GM23338 (cell line): ENCODE data around the gene TECPR2. TPM values are rescaled to one million over a fixed set of nuclear protein-coding genes. Genes with fewer than 3 reads are reported as not detected.

Experiments
- ATAC-seq: fragments of 200-7000 bp; cut with Tn5 transposase; 3 replicates; pipeline ENCODE4 v1.9.1; 2020
- DNase-seq: peaks from one replicate; pipeline ENCODE4 v3.0.0-alpha.2; 2015; ENCODE audit warnings: low spot score
- H2AFZ ChIP-seq: fragments of 200-600 bp; sonication (generic); 2 replicates; pipeline ENCODE4 v1.8.0; 2016; ENCODE audit warnings: antibody characterized with exemption, mild to moderate bottlenecking, moderate library complexity
- H3F3A ChIP-seq: fragments of 200-600 bp; sonication (generic); replicated peaks from 2 replicates; pipeline ENCODE4 v1.8.0; 2017; ENCODE audit warnings: antibody characterized with exemption, mixed run types, low read depth
- H3K27ac ChIP-seq: fragments of 200-600 bp; sonication (generic); 2 replicates; pipeline ENCODE4 v1.6.1; 2016; ENCODE audit warnings: low read depth
- H3K27me3 ChIP-seq: fragments of 200-600 bp; sonication (generic); 2 replicates; pipeline ENCODE4 v1.8.0; 2016; ENCODE audit warnings: mild to moderate bottlenecking, mixed run types, moderate library complexity; ENCODE audit not compliant: insufficient read depth
- H3K36me3 ChIP-seq: fragments of 200-600 bp; sonication (generic); 2 replicates; pipeline ENCODE4 v1.8.0; 2016; ENCODE audit warnings: mild to moderate bottlenecking; ENCODE audit not compliant: insufficient read depth
- H3K4me1 ChIP-seq: fragments of 200-600 bp; sonication (generic); 2 replicates; pipeline ENCODE4 v1.8.0; 2016; ENCODE audit warnings: mild to moderate bottlenecking, moderate library complexity; ENCODE audit not compliant: insufficient read depth
- H3K4me2 ChIP-seq: fragments of 200-600 bp; sonication (generic); 2 replicates; pipeline ENCODE4 v1.7.1; 2017; ENCODE audit warnings: mixed run types
- H3K4me3 ChIP-seq: fragments of 200-600 bp; sonication (generic); 2 replicates; pipeline ENCODE4 v1.6.1; 2016; ENCODE audit warnings: mixed run types
- H3K79me2 ChIP-seq: fragments of 200-600 bp; sonication (generic); replicated peaks from 2 replicates; pipeline ENCODE4 v1.8.0; 2017; ENCODE audit warnings: mild to moderate bottlenecking; ENCODE audit not compliant: insufficient read depth
- H3K9me2 ChIP-seq: fragments of 200-600 bp; sonication (generic); 2 replicates; pipeline ENCODE4 v1.8.0; 2017; ENCODE audit not compliant: insufficient read depth
- H4K20me1 ChIP-seq: fragments of 200-600 bp; sonication (generic); replicated peaks from 2 replicates; pipeline ENCODE4 v1.8.0; 2017; ENCODE audit warnings: mild to moderate bottlenecking; ENCODE audit not compliant: insufficient read depth
- H3K27ac Mint-ChIP-seq: 2 replicates; pipeline ENCODE4 v1.8.0; 2020; ENCODE audit warnings: inconsistent platforms, mild to moderate bottlenecking, moderate library complexity, mixed read lengths
- H3K27me3 Mint-ChIP-seq: 3 replicates; pipeline ENCODE4 v1.8.0; 2022; ENCODE audit warnings: low read depth, mild to moderate bottlenecking, moderate library complexity, mixed read lengths, inconsistent platforms; ENCODE audit not compliant: insufficient read depth, poor library complexity
- H3K36me3 Mint-ChIP-seq: 3 replicates; pipeline ENCODE4 v1.8.0; 2021; ENCODE audit warnings: low read depth, mild to moderate bottlenecking, inconsistent platforms, moderate library complexity, mixed read lengths
- H3K4me1 Mint-ChIP-seq: 3 replicates; pipeline ENCODE4 v1.8.0; 2020; ENCODE audit warnings: mild to moderate bottlenecking, inconsistent platforms, mixed read lengths
- H3K4me3 Mint-ChIP-seq: 3 replicates; pipeline ENCODE4 v1.8.0; 2021; ENCODE audit warnings: moderate library complexity, mild to moderate bottlenecking, inconsistent platforms, mixed read lengths
- H3K9me3 Mint-ChIP-seq: 3 replicates; pipeline ENCODE4 v1.8.0; 2020; ENCODE audit warnings: moderate library complexity, mild to moderate bottlenecking, inconsistent platforms, mixed read lengths
- CREB1 ChIP-seq: fragments of 250-450 bp; sonication (Bioruptor Pico); IDR thresholded peaks from 2 replicates; pipeline ENCODE4 v1.5.0; 2020; ENCODE audit warnings: low read depth, mild to moderate bottlenecking, moderate library complexity
- EZH2 ChIP-seq: fragments of 200-600 bp; sonication (generic); IDR thresholded peaks from one replicate; pipeline ENCODE4 v1.8.0; 2017; ENCODE audit warnings: antibody characterized with exemption, mild to moderate bottlenecking, low read depth; ENCODE audit not compliant: unreplicated experiment
- JUNB ChIP-seq: IDR thresholded peaks from one replicate; pipeline ENCODE4 v1.6.1; 2016; ENCODE audit warnings: antibody characterized with exemption; ENCODE audit not compliant: unreplicated experiment
- NANOG ChIP-seq: IDR thresholded peaks from 2 replicates; pipeline ENCODE4 v1.6.1; 2016; ENCODE audit warnings: antibody characterized with exemption, borderline replicate concordance
- ZNF114 ChIP-seq: fragments of 250-450 bp; sonication (Bioruptor Pico); IDR thresholded peaks from 2 replicates; pipeline ENCODE4 v1.5.0; 2020; ENCODE audit warnings: mild to moderate bottlenecking, moderate library complexity
- ZNF331 ChIP-seq: fragments of 250-450 bp; sonication (Bioruptor Pico); IDR thresholded peaks from 2 replicates; pipeline ENCODE4 v1.5.0; 2020; ENCODE audit warnings: low read depth, mild to moderate bottlenecking, moderate library complexity
- polyA plus RNA-seq: library from polyadenylated mRNA; unstranded; fragments of >200 nt; fragmentation: Nextera tagmentation; extraction: Ambion mirVana; gene quantifications from 2 replicates; pipeline ENCODE4 v1.2.1, GENCODE V29; 2016
- total RNA-seq: library from RNA; depleted of rRNA; stranded (reverse); fragments of >200 nt; shearing (Covaris generic); gene quantifications from 2 replicates; pipeline ENCODE4 v1.2.3, GENCODE V29; 2014
- TF ChIP-seq, protein P1 (sequence below): IDR thresholded peaks from 2 replicates; pipeline ENCODE4 v1.6.1; 2016; ENCODE audit warnings: antibody characterized with exemption
- TF ChIP-seq, protein P2 (sequence below), 2 experiments: fragments of 200-600 bp in 1 of 2; sonication (generic) in 1 of 2; conservative IDR thresholded peaks; 2 replicates each; pipeline versions ENCODE4 v1.5.1 to v1.6.1; 2016 to 2017; ENCODE audit warnings: antibody characterized with exemption in 2 of 2, low read depth in 2 of 2, mild to moderate bottlenecking in 2 of 2, moderate library complexity in 1 of 2
- TF ChIP-seq, protein P3 (sequence below): fragments of 250-450 bp; sonication (Bioruptor Pico); IDR thresholded peaks from 2 replicates; pipeline ENCODE4 v1.5.0; 2020; ENCODE audit warnings: mild to moderate bottlenecking, moderate library complexity

The TECPR2 gene
- total and polyA plus RNA-seq, 2 experiments from 2014 or later = 4.8 to 20.5 TPM

DNA sequence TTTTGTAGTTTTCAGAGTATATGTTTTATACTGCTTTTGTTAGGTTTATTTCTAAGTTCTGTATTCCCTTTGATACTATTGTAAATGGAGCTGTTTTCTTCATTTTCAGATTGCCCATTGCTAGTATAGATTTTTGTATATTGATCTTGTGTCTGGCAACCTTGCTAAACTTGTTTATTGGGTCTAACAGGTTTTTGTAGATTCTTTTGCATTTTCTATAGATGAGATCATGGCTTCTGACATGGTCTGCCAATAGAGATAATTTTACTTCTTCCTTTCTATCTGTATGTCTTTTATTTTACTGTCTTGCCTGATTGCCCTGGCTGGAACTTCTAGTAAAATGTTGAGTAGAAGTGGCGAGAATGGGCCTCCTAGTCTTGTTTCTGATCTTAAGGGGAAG, 106.5 kb downstream of the TECPR2 start (continued):
- TF ChIP-seq, protein P1, sequence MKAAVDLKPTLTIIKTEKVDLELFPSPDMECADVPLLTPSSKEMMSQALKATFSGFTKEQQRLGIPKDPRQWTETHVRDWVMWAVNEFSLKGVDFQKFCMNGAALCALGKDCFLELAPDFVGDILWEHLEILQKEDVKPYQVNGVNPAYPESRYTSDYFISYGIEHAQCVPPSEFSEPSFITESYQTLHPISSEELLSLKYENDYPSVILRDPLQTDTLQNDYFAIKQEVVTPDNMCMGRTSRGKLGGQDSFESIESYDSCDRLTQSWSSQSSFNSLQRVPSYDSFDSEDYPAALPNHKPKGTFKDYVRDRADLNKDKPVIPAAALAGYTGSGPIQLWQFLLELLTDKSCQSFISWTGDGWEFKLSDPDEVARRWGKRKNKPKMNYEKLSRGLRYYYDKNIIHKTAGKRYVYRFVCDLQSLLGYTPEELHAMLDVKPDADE = no peak
- TF ChIP-seq CREB1 (CRISPR knock-in tag) (no peak), NANOG (no peak), ZNF331 (no peak), EZH2 (no peak)
- TF ChIP-seq, protein P2, sequence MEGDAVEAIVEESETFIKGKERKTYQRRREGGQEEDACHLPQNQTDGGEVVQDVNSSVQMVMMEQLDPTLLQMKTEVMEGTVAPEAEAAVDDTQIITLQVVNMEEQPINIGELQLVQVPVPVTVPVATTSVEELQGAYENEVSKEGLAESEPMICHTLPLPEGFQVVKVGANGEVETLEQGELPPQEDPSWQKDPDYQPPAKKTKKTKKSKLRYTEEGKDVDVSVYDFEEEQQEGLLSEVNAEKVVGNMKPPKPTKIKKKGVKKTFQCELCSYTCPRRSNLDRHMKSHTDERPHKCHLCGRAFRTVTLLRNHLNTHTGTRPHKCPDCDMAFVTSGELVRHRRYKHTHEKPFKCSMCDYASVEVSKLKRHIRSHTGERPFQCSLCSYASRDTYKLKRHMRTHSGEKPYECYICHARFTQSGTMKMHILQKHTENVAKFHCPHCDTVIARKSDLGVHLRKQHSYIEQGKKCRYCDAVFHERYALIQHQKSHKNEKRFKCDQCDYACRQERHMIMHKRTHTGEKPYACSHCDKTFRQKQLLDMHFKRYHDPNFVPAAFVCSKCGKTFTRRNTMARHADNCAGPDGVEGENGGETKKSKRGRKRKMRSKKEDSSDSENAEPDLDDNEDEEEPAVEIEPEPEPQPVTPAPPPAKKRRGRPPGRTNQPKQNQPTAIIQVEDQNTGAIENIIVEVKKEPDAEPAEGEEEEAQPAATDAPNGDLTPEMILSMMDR (conservative IDR thresholded peaks at IDR 0.05; ENCODE audit: low read depth in 2 of 2) = no peak

DNA sequence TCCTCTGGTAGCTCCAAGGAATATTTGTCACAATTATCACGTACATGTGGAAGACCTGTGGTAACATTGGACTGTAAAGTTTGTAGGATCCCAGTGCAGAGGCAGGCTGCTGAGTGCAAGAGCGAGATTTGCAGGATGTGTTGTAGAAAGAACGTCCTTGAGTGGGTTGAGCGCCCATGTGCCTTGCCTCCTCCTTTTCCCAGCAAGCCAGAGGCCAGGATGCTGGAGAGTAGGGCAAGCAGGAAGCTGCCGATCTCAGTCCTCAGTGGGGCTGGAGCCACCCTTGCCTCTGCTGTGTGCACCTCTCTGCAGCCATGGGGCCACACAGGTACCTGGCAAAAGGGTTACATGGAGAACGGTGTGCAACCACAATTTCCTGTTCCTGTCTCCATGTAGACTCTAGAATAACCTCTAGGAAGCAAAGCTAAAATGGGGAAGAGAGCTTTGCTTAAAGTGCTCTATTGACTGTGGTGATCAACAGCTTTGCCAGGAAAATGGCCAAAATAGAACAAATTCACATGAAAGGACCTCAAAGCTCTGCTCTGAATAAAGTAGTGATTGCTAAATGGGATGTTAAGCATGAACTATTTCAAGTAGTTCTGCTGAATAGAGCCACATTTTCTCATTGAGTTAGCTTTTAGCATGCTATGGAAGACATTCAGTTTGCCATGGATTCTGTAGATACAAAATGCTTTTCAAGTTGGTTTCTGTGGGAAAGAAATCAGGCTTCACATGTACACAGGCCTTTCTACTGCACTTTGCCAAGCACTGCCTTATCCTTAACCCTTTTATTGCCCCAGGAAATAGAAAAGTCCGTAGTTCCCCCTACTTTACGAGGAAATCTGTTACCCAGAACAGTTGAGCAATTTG, 109.4 kb downstream of the TECPR2 start:
- ATAC-seq (no peak), DNase-seq (no peak)
- Histone ChIP-seq H3K4me1 (no peaks in the 10 kb centered on the region), H3K27ac (no peak overlapping the region), H2AFZ (no peak overlapping the region), H3K4me3 (no peak overlapping the region), H4K20me1 (no peaks in the 10 kb centered on the region), H3K4me2 (no peak overlapping the region), H3K9me2 (0 out of 2 replicates have a peak, but pooled peaks cover under 1% of the 10 kb centered on the region), H3K27me3 (no peaks in the 10 kb centered on the region), H3K36me3 (no peaks in the 10 kb centered on the region), H3K79me2 (no peaks in the 10 kb centered on the region), H3F3A (no peaks in the 10 kb centered on the region)
- Mint-ChIP-seq H3K27me3 (no peaks in the 10 kb centered on the region), H3K36me3 (no peaks in the 10 kb centered on the region; the same call in 2 of the 3 replicates), H3K27ac (no peak overlapping the region), H3K4me3 (no peak overlapping the region), H3K9me3 (no peaks in the 10 kb centered on the region), H3K4me1 (no peaks in the 10 kb centered on the region)
- TF ChIP-seq JUNB (no peak), ZNF114 (CRISPR knock-in tag) (no peak), CREB1 (CRISPR knock-in tag) (no peak)
- TF ChIP-seq, protein P3, sequence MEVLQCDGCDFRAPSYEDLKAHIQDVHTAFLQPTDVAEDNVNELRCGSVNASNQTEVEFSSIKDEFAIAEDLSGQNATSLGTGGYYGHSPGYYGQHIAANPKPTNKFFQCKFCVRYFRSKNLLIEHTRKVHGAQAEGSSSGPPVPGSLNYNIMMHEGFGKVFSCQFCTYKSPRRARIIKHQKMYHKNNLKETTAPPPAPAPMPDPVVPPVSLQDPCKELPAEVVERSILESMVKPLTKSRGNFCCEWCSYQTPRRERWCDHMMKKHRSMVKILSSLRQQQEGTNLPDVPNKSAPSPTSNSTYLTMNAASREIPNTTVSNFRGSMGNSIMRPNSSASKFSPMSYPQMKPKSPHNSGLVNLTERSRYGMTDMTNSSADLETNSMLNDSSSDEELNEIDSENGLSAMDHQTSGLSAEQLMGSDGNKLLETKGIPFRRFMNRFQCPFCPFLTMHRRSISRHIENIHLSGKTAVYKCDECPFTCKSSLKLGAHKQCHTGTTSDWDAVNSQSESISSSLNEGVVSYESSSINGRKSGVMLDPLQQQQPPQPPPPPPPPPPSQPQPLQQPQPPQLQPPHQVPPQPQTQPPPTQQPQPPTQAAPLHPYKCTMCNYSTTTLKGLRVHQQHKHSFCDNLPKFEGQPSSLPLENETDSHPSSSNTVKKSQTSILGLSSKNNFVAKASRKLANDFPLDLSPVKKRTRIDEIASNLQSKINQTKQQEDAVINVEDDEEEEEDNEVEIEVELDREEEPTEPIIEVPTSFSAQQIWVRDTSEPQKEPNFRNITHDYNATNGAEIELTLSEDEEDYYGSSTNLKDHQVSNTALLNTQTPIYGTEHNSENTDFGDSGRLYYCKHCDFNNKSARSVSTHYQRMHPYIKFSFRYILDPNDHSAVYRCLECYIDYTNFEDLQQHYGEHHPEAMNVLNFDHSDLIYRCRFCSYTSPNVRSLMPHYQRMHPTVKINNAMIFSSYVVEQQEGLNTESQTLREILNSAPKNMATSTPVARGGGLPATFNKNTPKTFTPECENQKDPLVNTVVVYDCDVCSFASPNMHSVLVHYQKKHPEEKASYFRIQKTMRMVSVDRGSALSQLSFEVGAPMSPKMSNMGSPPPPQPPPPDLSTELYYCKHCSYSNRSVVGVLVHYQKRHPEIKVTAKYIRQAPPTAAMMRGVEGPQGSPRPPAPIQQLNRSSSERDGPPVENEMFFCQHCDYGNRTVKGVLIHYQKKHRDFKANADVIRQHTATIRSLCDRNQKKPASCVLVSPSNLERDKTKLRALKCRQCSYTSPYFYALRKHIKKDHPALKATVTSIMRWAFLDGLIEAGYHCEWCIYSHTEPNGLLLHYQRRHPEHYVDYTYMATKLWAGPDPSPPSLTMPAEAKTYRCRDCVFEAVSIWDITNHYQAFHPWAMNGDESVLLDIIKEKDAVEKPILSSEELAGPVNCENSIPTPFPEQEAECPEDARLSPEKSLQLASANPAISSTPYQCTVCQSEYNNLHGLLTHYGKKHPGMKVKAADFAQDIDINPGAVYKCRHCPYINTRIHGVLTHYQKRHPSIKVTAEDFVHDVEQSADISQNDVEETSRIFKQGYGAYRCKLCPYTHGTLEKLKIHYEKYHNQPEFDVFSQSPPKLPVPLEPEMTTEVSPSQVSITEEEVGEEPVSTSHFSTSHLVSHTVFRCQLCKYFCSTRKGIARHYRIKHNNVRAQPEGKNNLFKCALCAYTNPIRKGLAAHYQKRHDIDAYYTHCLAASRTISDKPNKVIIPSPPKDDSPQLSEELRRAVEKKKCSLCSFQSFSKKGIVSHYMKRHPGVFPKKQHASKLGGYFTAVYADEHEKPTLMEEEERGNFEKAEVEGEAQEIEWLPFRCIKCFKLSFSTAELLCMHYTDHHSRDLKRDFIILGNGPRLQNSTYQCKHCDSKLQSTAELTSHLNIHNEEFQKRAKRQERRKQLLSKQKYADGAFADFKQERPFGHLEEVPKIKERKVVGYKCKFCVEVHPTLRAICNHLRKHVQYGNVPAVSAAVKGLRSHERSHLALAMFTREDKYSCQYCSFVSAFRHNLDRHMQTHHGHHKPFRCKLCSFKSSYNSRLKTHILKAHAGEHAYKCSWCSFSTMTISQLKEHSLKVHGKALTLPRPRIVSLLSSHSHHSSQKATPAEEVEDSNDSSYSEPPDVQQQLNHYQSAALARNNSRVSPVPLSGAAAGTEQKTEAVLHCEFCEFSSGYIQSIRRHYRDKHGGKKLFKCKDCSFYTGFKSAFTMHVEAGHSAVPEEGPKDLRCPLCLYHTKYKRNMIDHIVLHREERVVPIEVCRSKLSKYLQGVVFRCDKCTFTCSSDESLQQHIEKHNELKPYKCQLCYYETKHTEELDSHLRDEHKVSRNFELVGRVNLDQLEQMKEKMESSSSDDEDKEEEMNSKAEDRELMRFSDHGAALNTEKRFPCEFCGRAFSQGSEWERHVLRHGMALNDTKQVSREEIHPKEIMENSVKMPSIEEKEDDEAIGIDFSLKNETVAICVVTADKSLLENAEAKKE (CRISPR knock-in tag) = no peak
- TF ChIP-seq, protein P1 = no peak
- TF ChIP-seq, protein P2 (conservative IDR thresholded peaks at IDR 0.05; ENCODE audit: low read depth in 2 of 2) = no peak
